Upper lobe of left lung (tissue), 4 donors: ENCODE data around the gene ENOSF1.

ENCODE experiments used
- EP300 ChIP-seq, 4 donors: sonication (generic); formaldehyde crosslinking; IDR thresholded peaks; one replicate each; pipeline ENCODE4 v1.5.1; 2017; ENCODE audit warnings: antibody characterized with exemption in 4 of 4, control low read depth in 2 of 4
- POLR2A ChIP-seq, 4 donors: fragments of 450-650 bp; IDR thresholded peaks; one replicate each; pipeline ENCODE4 v1.5.1; 2016 to 2017; ENCODE audit warnings: antibody characterized with exemption in 4 of 4, mild to moderate bottlenecking in 2 of 4
- POLR2AphosphoS5 ChIP-seq, 2 donors: sonication (generic); formaldehyde crosslinking; IDR thresholded peaks; one replicate each; pipeline ENCODE4 v1.5.1; 2017; ENCODE audit warnings: antibody characterized with exemption in 2 of 2
- TF ChIP-seq, protein P1 (sequence below), 6 experiments: fragments of 450-650 bp in 4 of 6; fragments of 200-600 bp in 2 of 6; sonication (generic) in 2 of 6; IDR thresholded peaks; one replicate each; pipeline ENCODE4 v1.5.1; 2016 to 2019; ENCODE audit warnings: antibody characterized with exemption in 6 of 6

- TF ChIP-seq, protein P1, sequence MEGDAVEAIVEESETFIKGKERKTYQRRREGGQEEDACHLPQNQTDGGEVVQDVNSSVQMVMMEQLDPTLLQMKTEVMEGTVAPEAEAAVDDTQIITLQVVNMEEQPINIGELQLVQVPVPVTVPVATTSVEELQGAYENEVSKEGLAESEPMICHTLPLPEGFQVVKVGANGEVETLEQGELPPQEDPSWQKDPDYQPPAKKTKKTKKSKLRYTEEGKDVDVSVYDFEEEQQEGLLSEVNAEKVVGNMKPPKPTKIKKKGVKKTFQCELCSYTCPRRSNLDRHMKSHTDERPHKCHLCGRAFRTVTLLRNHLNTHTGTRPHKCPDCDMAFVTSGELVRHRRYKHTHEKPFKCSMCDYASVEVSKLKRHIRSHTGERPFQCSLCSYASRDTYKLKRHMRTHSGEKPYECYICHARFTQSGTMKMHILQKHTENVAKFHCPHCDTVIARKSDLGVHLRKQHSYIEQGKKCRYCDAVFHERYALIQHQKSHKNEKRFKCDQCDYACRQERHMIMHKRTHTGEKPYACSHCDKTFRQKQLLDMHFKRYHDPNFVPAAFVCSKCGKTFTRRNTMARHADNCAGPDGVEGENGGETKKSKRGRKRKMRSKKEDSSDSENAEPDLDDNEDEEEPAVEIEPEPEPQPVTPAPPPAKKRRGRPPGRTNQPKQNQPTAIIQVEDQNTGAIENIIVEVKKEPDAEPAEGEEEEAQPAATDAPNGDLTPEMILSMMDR (IDR thresholded peaks at IDR 0.05), result no peak
- TF ChIP-seq POLR2A (IDR thresholded peaks at IDR 0.05) (no peak), POLR2AphosphoS5 (IDR thresholded peaks at IDR 0.05) (no peak), EP300 (IDR thresholded peaks at IDR 0.05) (no peak)
These were observed 32.9 kb downstream of the ENOSF1 start for GRCh38 chr18:679516-679915.
